GM11168 (cell line): ENCODE measurements around the gene NEUROD2.
"Not testable (repeated sequence)": the region's sequence is repeated elsewhere in the genome, so short reads cannot be mapped to it uniquely, and the experiment has no call there.

Source experiments
- in situ Hi-C: fragments of 300-500 bp; cut with MboI; formaldehyde crosslinking; loops from one replicate; pipeline ENCODE4 v1.12.0; 2022; ENCODE audit warnings: low sequenced_read_pairs; ENCODE audit not compliant: unreplicated experiment

NEUROD2 gene

GRCh38 chr17:39591958-39592954 lies 15.5 kb downstream of the NEUROD2 start:
- in situ Hi-C loops, result no loop called here

GRCh38 chr17:39590180-39590579 lies 17.5 kb downstream of the NEUROD2 start:
- in situ Hi-C loops, result not testable (repeated sequence)

- in situ Hi-C loops, result no loop called here
These were observed 25.1 kb downstream of the NEUROD2 start for GRCh38 chr17:39582658-39583057.

GRCh38 chr17:39581759-39582085 lies 26.0 kb downstream of the NEUROD2 start:
- in situ Hi-C loops, result no loop called here

GRCh38 chr17:39581071-39581758 lies 26.5 kb downstream of the NEUROD2 start:
- in situ Hi-C loops, result no loop called here

- in situ Hi-C loops, result no loop called here
These were observed 27.6 kb downstream of the NEUROD2 start for GRCh38 chr17:39580082-39580468.

- in situ Hi-C loops, result no loop called here
These were observed 28.2 kb downstream of the NEUROD2 start for GRCh38 chr17:39579318-39580081.

- in situ Hi-C loops, result no loop called here
These were observed 29.4 kb downstream of the NEUROD2 start for GRCh38 chr17:39578272-39578671.

- in situ Hi-C loops, result no loop called here
These were observed 31.5 kb downstream of the NEUROD2 start for GRCh38 chr17:39576187-39576586.

GRCh38 chr17:39573447-39574298 lies 34.0 kb downstream of the NEUROD2 start:
- in situ Hi-C loops, result no loop called here

- in situ Hi-C loops, result no loop called here
These were observed 35.6 kb downstream of the NEUROD2 start for GRCh38 chr17:39572121-39572520.

- in situ Hi-C loops, result no loop called here
These were observed 38.6 kb downstream of the NEUROD2 start for GRCh38 chr17:39569126-39569525.

- in situ Hi-C loops, result no loop called here
These were observed 39.0 kb downstream of the NEUROD2 start for GRCh38 chr17:39568702-39569101.

GRCh38 chr17:39566094-39566850 lies 41.4 kb downstream of the NEUROD2 start:
- in situ Hi-C loops, result no loop called here

- in situ Hi-C loops, result no loop called here
These were observed 43.4 kb downstream of the NEUROD2 start for GRCh38 chr17:39564211-39564848.

GRCh38 chr17:39563476-39563875 lies 44.2 kb downstream of the NEUROD2 start:
- in situ Hi-C loops, result no loop called here

GRCh38 chr17:39562976-39563375 lies 44.7 kb downstream of the NEUROD2 start:
- in situ Hi-C loops, result no loop called here

- in situ Hi-C loops, result no loop called here
These were observed 45.3 kb downstream of the NEUROD2 start for GRCh38 chr17:39562395-39562794.

- in situ Hi-C loops, result loop anchor here (10.0 kb wide), 1 partner anchor 168 kb away; no protein-coding TSS in a partner anchor
These were observed 51.3 kb downstream of the NEUROD2 start for GRCh38 chr17:39556423-39556822.
